Calu3 (cell line): ENCODE data around the gene NUPR2. TPM values are rescaled to one million over a fixed set of nuclear protein-coding genes. Genes with fewer than 3 reads are reported as not detected.
"Not testable (repeated sequence)": the region's sequence is repeated elsewhere in the genome, so short reads cannot be mapped to it uniquely, and the experiment has no call there.

Experiments
- BruUV-seq: library from RNA; stranded (reverse); fragments of 400-500 nt; replicated peaks from 2 replicates; lab custom pipeline; 2021; lab: Mats Ljungman, UMichigan
- CTCF ChIA-PET: fragments of 300-600 bp; sonication (Branson Sonifier 250); formaldehyde crosslinking; loops from one replicate; lab custom pipeline; 2022; ENCODE audit warnings: antibody characterized with exemption; lab: Charles Lee
- DNase-seq: peaks from one replicate; pipeline ENCODE4 v3.0.0; 2022
- H3K27ac Mint-ChIP-seq: one replicate; pipeline ENCODE4 v1.8.0; 2022; ENCODE audit warnings: mixed read lengths; ENCODE audit not compliant: unreplicated experiment
- H3K27me3 Mint-ChIP-seq: one replicate; pipeline ENCODE4 v1.8.0; 2022; ENCODE audit warnings: mixed read lengths; ENCODE audit not compliant: unreplicated experiment
- H3K36me3 Mint-ChIP-seq: one replicate; pipeline ENCODE4 v1.8.0; 2022; ENCODE audit warnings: mild to moderate bottlenecking, moderate library complexity, mixed read lengths; ENCODE audit not compliant: insufficient read depth, unreplicated experiment
- H3K4me1 Mint-ChIP-seq: one replicate; pipeline ENCODE4 v1.8.0; 2022; ENCODE audit warnings: mild to moderate bottlenecking, low read depth, mixed read lengths; ENCODE audit not compliant: unreplicated experiment
- H3K4me3 Mint-ChIP-seq: one replicate; pipeline ENCODE4 v1.8.0; 2022; ENCODE audit warnings: mild to moderate bottlenecking, low read depth, moderate library complexity, mixed read lengths; ENCODE audit not compliant: unreplicated experiment
- H3K9me3 Mint-ChIP-seq: one replicate; pipeline ENCODE4 v1.8.0; 2022; ENCODE audit warnings: low read depth, mixed read lengths; ENCODE audit not compliant: unreplicated experiment
- CTCF ChIP-seq: fragments of 200-600 bp; IDR thresholded peaks from one replicate; pipeline ENCODE4 v1.8.0; 2022; ENCODE audit warnings: antibody characterized with exemption; ENCODE audit not compliant: unreplicated experiment
- intact Hi-C: fragments of 100-400 bp; cut with micrococcal nuclease; formaldehyde crosslinking; loops from one replicate; pipeline ENCODE4 v1.10.0; 2022; ENCODE audit not compliant: unreplicated experiment
- total RNA-seq: library from RNA; stranded (reverse); gene quantifications from 2 replicates; pipeline ENCODE4 v1.2.3, GENCODE V29; 2022

NUPR2 gene
- total RNA-seq, 1 experiment from 2014 or later, result not detected

- intact Hi-C loops, result loop anchor here (10.0 kb wide), 1 partner anchor 333 kb away; no protein-coding TSS in a partner anchor
- H3K4me1 Mint-ChIP-seq, result peaks cover 16% of the 10 kb centered on the region
- CTCF ChIA-PET, result no interaction called here
- peaks cover 55% of the 10 kb centered on the region for H3K36me3 Mint-ChIP-seq
- H3K4me3 Mint-ChIP-seq, result no peak overlapping the region
- no peaks in the 10 kb centered on the region for H3K27me3 Mint-ChIP-seq
- BruUV-seq, result no TSS peak
- H3K9me3 Mint-ChIP-seq, result no peaks in the 10 kb centered on the region
- no peak for DNase-seq
- no peak for TF ChIP-seq CTCF
- H3K27ac Mint-ChIP-seq, result no peak overlapping the region
These were observed 38.5 kb downstream of the NUPR2 start for GRCh38 chr7:56077681-56078080.

GRCh38 chr7:56074371-56074791 is 41.8 kb downstream of the NUPR2 start:
- TF ChIP-seq CTCF, result peak; percentile 98
- BruUV-seq, result no TSS peak
- Mint-ChIP-seq H3K4me3 (no peak overlapping the region), H3K27me3 (no peaks in the 10 kb centered on the region), H3K9me3 (no peaks in the 10 kb centered on the region), H3K27ac (peak overlapping the region; percentile 16), H3K36me3 (peaks cover 52% of the 10 kb centered on the region), H3K4me1 (peaks cover 16% of the 10 kb centered on the region)
- intact Hi-C loops, result loop anchor here (1.0 to 10.0 kb wide), 3 partner anchors 70 to 433 kb away; no protein-coding TSS in a partner anchor
- CTCF ChIA-PET, result interaction anchor here (0.6 to 1.8 kb wide), 9 partner anchors 9 to 481 kb away, joined by 3 to 15 read pairs (median 7); partner anchors contain the start of genes CCT6A, PSPH and SUMF2
- DNase-seq, result peak; percentile 95

GRCh38 chr7:56066376-56066775 is 49.8 kb downstream of the NUPR2 start:
- H3K36me3 Mint-ChIP-seq, result peaks cover 74% of the 10 kb centered on the region
- BruUV-seq, DNase-seq, H3K27ac Mint-ChIP-seq, H3K9me3 Mint-ChIP-seq, H3K4me3 Mint-ChIP-seq, intact Hi-C loops, H3K27me3 Mint-ChIP-seq: not testable (repeated sequence)
- CTCF ChIA-PET, result interaction anchor here (2.3 kb wide), 1 partner anchor 8 kb away, joined by 15 read pairs; no protein-coding TSS in a partner anchor
- H3K4me1 Mint-ChIP-seq, result peaks cover 31% of the 10 kb centered on the region

Other genes with a start within 250 kb of the NUPR2 start
- 4.4 and 5.3 TPM in 2 replicates for gene ZNF713, start 229.0 kb downstream of the NUPR2 start, total RNA-seq
- gene MRPS17, start 164.5 kb downstream of the NUPR2 start, total RNA-seq, result 32.6 and 37.1 TPM in 2 replicates
- gene NIPSNAP2, start 151.8 kb downstream of the NUPR2 start, total RNA-seq, result 81.6 and 93.8 TPM in 2 replicates
- gene PSPH, start 65.0 kb downstream of the NUPR2 start, total RNA-seq, result 37.5 and 39.9 TPM in 2 replicates
- gene CCT6A, start 64.7 kb downstream of the NUPR2 start, total RNA-seq, result 416 and 421 TPM in 2 replicates
- gene SUMF2, start 52.1 kb downstream of the NUPR2 start, total RNA-seq, result 226 and 255 TPM in 2 replicates
- 1.1 and 2.6 TPM in 2 replicates for gene PHKG1, start 23.5 kb downstream of the NUPR2 start, total RNA-seq
- gene CHCHD2, start 9.9 kb downstream of the NUPR2 start, total RNA-seq, result 673 and 699 TPM in 2 replicates